HepG2 (cell line): Measurements from ENCODE around the gene BMF.

Experiments used
- ZFP90 ChIP-seq: sonication (generic); formaldehyde crosslinking; IDR thresholded peaks from 2 replicates; pipeline ENCODE4 v1.8.0; 2022; ENCODE audit warnings: missing genetic modification reagents, mild to moderate bottlenecking, inconsistent platforms, borderline replicate concordance
- ZNF318 ChIP-seq: sonication (generic); formaldehyde crosslinking; IDR thresholded peaks from 2 replicates; pipeline ENCODE4 v1.4.0; 2020; ENCODE audit warnings: mild to moderate bottlenecking, missing genetic modification reagents

GRCh38 chr15:40133544-40133943 lies 24.9 kb upstream of the BMF start:
- TF ChIP-seq ZNF318 (CRISPR knock-in tag) (no peak), ZFP90 (CRISPR knock-in tag) (no peak)
